PC-3 (cell line): ENCODE measurements around the gene LRRC8E. TPM values are rescaled to one million over a fixed set of nuclear protein-coding genes. Genes with fewer than 3 reads are reported as not detected.

ENCODE experiments used
- ATAC-seq: fragments of 200-7000 bp; cut with Tn5 transposase; 2 replicates; pipeline ENCODE4 v1.9.1; 2020; ENCODE audit warnings: mild to moderate bottlenecking, moderate library complexity
- BruUV-seq: library from RNA; stranded (reverse); fragments of 400-500 nt; replicated peaks from 2 replicates; lab custom pipeline; 2021; lab: Mats Ljungman, UMichigan
- CTCF ChIA-PET: fragments of 300-600 bp; sonication (Branson Sonifier 250); formaldehyde crosslinking; loops from one replicate; lab custom pipeline; 2022; ENCODE audit warnings: antibody characterized with exemption; lab: Charles Lee
- POLR2A ChIA-PET: fragments of 300-600 bp; sonication (Branson Sonifier 250); formaldehyde crosslinking; loops from one replicate; lab custom pipeline; 2022; ENCODE audit warnings: antibody characterized with exemption; ENCODE audit not compliant: unreplicated experiment; lab: Charles Lee
- DNase-seq: peaks from one replicate; pipeline ENCODE4 v3.0.0-alpha.2; 2015
- H2AFZ ChIP-seq: fragments of 300-600 bp; sonication (generic); 2 replicates; pipeline ENCODE4 v1.6.0; 2016; ENCODE audit warnings: antibody characterized with exemption, low read length
- H3F3A ChIP-seq: fragments of 300-600 bp; sonication (generic); one replicate; pipeline ENCODE4 v1.6.0; 2017; ENCODE audit warnings: antibody characterized with exemption, low read length, control low read depth, mild to moderate bottlenecking; ENCODE audit not compliant: unreplicated experiment
- H3K27ac ChIP-seq: fragments of 300-600 bp; sonication (generic); 2 replicates; pipeline ENCODE4 v1.5.1; 2016; ENCODE audit warnings: mild to moderate bottlenecking, low read length
- H3K27me3 ChIP-seq: fragments of 300-600 bp; sonication (generic); 2 replicates; pipeline ENCODE4 v1.6.1; 2016; ENCODE audit warnings: low read length, mixed read lengths
- H3K36me3 ChIP-seq: fragments of 300-600 bp; sonication (generic); 2 replicates; pipeline ENCODE4 v1.6.1; 2016; ENCODE audit warnings: low read depth, mixed run types, low read length, mixed read lengths
- H3K4me1 ChIP-seq: fragments of 300-600 bp; sonication (generic); 2 replicates; pipeline ENCODE4 v1.5.1; 2016; ENCODE audit warnings: low read length; ENCODE audit not compliant: insufficient read depth
- H3K4me2 ChIP-seq: fragments of 300-600 bp; sonication (generic); 2 replicates; pipeline ENCODE4 v1.6.0; 2016; ENCODE audit warnings: low read length
- H3K4me3 ChIP-seq: fragments of 300-600 bp; sonication (generic); 2 replicates; pipeline ENCODE4 v1.5.1; 2016; ENCODE audit warnings: mild to moderate bottlenecking, low read length, mixed read lengths
- H3K79me2 ChIP-seq: fragments of 300-600 bp; sonication (generic); 2 replicates; pipeline ENCODE4 v1.6.1; 2017; ENCODE audit warnings: low read length, mixed read lengths
- H3K9ac ChIP-seq: fragments of 300-600 bp; sonication (generic); 2 replicates; pipeline ENCODE4 v1.6.0; 2016; ENCODE audit warnings: mild to moderate bottlenecking, low read length
- H3K9me2 ChIP-seq: fragments of 300-600 bp; sonication (generic); replicated peaks from 2 replicates; pipeline ENCODE4 v1.6.1; 2016; ENCODE audit warnings: mixed run types, low read length, mixed read lengths
- H3K9me3 ChIP-seq: fragments of 300-600 bp; sonication (generic); 2 replicates; pipeline ENCODE4 v1.6.1; 2016; ENCODE audit warnings: low read length, mixed read lengths
- H4K20me1 ChIP-seq: fragments of 300-600 bp; sonication (generic); 2 replicates; pipeline ENCODE4 v1.6.1; 2016; ENCODE audit warnings: low read length, mixed read lengths
- EZH2 ChIP-seq: fragments of 300-600 bp; sonication (generic); IDR thresholded peaks from one replicate; pipeline ENCODE4 v1.6.1; 2017; ENCODE audit warnings: antibody characterized with exemption, mild to moderate bottlenecking, low read length; ENCODE audit not compliant: unreplicated experiment
- EZH2phosphoT487 ChIP-seq: fragments of 300-600 bp; sonication (generic); IDR thresholded peaks from 2 replicates; pipeline ENCODE4 v1.6.1; 2018; ENCODE audit warnings: mild to moderate bottlenecking, antibody characterized with exemption, low read length, borderline replicate concordance
- intact Hi-C: fragments of 100-400 bp; cut with micrococcal nuclease; formaldehyde crosslinking; loops from 2 replicates; pipeline ENCODE4 v1.9.0; 2023
- total RNA-seq: library from RNA; depleted of rRNA; stranded (reverse); fragments of >200 nt; gene quantifications from 2 replicates; pipeline ENCODE4 v1.2.3, GENCODE V29; 2014
- TF ChIP-seq, protein P1 (sequence below): fragments of 300-600 bp; sonication (generic); conservative IDR thresholded peaks from 2 replicates; pipeline ENCODE4 v1.5.1; 2017; ENCODE audit warnings: antibody characterized with exemption, low read depth, mild to moderate bottlenecking, low read length

LRRC8E gene
- total RNA-seq, 1 experiment from 2014 or later = 30.8 TPM

DNA sequence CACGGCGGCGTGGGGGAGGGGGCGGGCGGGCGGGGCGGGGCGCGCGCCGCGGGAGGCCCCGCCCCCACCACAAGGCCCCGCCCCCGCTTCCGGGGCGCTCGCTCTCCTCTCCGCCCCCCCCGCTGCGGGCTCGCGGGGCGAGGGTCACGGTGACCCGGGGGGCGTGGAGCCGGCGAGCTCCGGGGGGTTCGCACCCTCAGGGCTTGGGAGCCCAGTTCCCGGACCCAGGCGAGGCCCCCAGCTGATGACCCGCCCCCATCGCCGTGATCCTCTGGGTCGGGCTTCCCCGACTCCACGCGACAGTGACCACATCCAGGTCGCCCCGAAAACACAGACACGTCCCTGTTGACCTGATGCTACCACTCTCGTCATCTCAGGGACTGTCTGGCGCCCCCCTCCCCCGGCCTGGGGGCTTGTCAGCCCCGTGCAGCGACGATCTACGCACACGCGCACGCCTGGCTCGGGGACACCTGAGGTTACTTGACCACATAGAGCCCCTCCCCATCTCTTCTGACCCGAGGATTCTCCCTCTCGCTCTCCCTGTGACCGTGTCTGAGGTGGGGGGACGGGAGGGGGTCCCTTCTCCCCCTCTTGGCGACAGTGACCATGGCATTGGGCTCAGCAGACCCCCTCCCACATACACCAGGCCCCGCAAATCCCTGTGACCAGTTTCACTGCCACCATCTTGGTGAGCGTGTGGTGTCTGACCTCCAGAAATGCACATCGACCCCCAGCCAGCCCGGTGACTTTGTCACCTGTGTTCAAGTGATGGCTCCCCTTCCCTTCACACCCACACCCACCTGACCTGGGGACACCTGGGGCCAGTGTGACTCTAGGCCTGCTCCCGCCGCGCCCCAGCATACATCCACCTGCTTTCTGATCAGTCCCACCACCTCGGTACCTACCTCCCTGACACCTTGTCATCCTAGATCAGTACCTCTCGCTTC lies 16.0 kb downstream of the LRRC8E start:
- no peak for TF ChIP-seq EZH2phosphoT487
- no peak for TF ChIP-seq EZH2
- TF ChIP-seq, protein P1, sequence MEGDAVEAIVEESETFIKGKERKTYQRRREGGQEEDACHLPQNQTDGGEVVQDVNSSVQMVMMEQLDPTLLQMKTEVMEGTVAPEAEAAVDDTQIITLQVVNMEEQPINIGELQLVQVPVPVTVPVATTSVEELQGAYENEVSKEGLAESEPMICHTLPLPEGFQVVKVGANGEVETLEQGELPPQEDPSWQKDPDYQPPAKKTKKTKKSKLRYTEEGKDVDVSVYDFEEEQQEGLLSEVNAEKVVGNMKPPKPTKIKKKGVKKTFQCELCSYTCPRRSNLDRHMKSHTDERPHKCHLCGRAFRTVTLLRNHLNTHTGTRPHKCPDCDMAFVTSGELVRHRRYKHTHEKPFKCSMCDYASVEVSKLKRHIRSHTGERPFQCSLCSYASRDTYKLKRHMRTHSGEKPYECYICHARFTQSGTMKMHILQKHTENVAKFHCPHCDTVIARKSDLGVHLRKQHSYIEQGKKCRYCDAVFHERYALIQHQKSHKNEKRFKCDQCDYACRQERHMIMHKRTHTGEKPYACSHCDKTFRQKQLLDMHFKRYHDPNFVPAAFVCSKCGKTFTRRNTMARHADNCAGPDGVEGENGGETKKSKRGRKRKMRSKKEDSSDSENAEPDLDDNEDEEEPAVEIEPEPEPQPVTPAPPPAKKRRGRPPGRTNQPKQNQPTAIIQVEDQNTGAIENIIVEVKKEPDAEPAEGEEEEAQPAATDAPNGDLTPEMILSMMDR = no peak
- BruUV-seq = no TSS peak
- Histone ChIP-seq H3K4me3 (peak overlapping the region; percentile 77), H3K9me3 (no peaks in the 10 kb centered on the region), H3K36me3 (no peaks in the 10 kb centered on the region; the same call in 1 of the 2 replicates), H3K79me2 (peaks cover 54% of the 10 kb centered on the region), H3K9ac (peak overlapping the region; percentile 87), H3K27ac (peak overlapping the region; percentile 11; the same call in 1 of the 2 replicates), H3F3A (peaks cover 11% of the 10 kb centered on the region), H4K20me1 (0 out of 2 replicates have a peak, but pooled peaks cover 3% of the 10 kb centered on the region), H2AFZ (peak overlapping the region; percentile 64), H3K4me2 (peak overlapping the region; percentile 96), H3K4me1 (peaks cover 20% of the 10 kb centered on the region), H3K9me2 (no peaks in the 10 kb centered on the region), H3K27me3 (no peaks in the 10 kb centered on the region)
- ChIA-PET POLR2A (interaction anchor here (0.6 to 1.0 kb wide), 3 partner anchors 16 to 35 kb away, joined by 3 to 4 read pairs (median 3); no protein-coding TSS in a partner anchor), CTCF (interaction anchor here (0.5 to 2.0 kb wide), 4 partner anchors 11 to 336 kb away, joined by 3 to 23 read pairs (median 6); partner anchors contain the start of gene SNAPC2)
- ATAC-seq (peak; percentile 31), DNase-seq (no peak)
- intact Hi-C loops = loop anchor here (5.0 kb wide), 1 partner anchor 623 kb away; no protein-coding TSS in a partner anchor

DNA sequence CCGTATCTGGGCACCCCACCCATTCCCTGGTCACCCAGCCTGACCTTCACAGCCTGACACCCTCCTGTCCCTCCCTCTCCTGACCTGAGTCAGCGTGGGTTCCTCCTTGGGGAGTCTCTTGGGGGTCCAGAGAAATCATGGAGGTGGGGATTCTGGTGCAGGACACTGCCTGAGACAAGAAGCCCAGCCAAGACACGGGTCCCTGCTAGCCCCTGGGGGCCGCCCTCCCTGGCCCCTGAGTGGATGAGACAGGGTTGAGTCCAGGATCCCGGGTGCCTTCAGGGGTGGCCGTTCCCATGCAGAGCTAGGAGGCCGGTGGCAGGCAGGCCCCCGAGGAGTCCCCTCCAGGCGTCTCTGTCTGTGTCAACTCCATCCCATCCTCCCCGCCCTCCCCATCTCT lies 17.0 kb downstream of the LRRC8E start:
- peaks cover 11% of the 10 kb centered on the region for H3F3A ChIP-seq
- 0 out of 2 replicates have a peak, but pooled peaks cover 3% of the 10 kb centered on the region for H4K20me1 ChIP-seq
- H3K9ac ChIP-seq = peak overlapping the region; percentile 87; the same call in 1 of the 2 replicates
- no peaks in the 10 kb centered on the region for H3K9me3 ChIP-seq
- no peak overlapping the region for H3K27ac ChIP-seq
- TF ChIP-seq EZH2 (no peak), EZH2phosphoT487 (no peak)
- TF ChIP-seq, protein P1 = no peak
- H3K79me2 ChIP-seq = peaks cover 54% of the 10 kb centered on the region
- no peaks in the 10 kb centered on the region for H3K27me3 ChIP-seq
- DNase-seq (no peak), ATAC-seq (no peak)
- no peaks in the 10 kb centered on the region for H3K9me2 ChIP-seq
- H2AFZ ChIP-seq = no peak overlapping the region
- POLR2A ChIA-PET = no interaction called here
- H3K4me1 ChIP-seq = peaks cover 20% of the 10 kb centered on the region
- peak overlapping the region; percentile 77 for H3K4me3 ChIP-seq
- intact Hi-C loops = no loop called here
- H3K36me3 ChIP-seq = peaks cover 6% of the 10 kb centered on the region; the same call in 1 of the 2 replicates
- peak overlapping the region; percentile 96 for H3K4me2 ChIP-seq
- CTCF ChIA-PET = no interaction called here
- BruUV-seq = no TSS peak
